Measurements from ENCODE around the gene KLHDC1. TPM values are rescaled to one million over a fixed set of nuclear protein-coding genes. Genes with fewer than 3 reads are reported as not detected.
A peak's percentile ranks its signal among the peaks of the same experiment; 100 is the strongest.

Gene KLHDC1
- total and polyA plus RNA-seq, 9 of the 15 experiments (the other 6 are each of a cell fraction or from before 2014, with no cell fraction given): 0.08 to 0.41 (median 0.18) TPM

DNA sequence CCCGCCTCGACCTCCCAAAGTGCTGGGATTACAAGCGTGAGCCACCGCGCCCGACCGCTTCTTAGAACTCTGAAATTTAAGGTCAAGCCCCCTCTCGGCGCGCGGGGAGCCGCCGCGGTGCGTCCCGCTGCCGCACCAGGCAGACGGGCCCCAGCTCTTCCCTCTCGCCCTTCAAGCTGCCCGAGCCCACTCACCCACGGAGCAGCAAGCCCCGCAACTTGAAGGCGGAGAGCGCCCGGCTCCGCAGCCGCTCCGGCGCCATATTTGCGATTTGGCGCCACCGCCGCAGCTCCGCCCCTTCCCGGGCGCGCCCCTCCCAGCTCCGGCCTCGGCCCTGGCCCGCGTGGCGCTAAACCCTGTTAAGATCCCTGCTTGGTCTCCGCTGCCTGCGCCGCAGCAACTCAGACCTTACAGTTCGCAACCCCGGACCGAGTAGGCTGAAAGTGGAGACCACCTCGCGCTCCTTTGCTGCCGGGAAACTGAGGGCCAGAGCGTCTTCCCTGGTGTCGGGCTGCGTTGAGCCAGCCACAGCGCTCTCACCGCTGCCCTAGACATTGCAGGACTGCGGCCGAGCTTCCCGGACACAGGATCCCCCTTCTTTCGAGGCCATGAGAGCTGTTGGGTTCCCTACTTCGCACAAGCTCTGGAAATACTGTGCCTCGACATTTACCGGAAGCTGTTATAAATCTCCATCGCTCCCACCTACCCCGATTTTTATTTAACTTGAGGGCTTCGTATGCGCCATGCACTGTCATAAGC is 4.8 kb upstream of the KLHDC1 start, which contains the start of gene POLE2 (continued):
- TF ChIP-seq KLF13 (tag; IDR thresholded peaks at IDR 0.05; ENCODE audit: borderline replicate concordance, low read depth) (peak; percentile 27; the same call in 1 of the 2 replicates), XRCC4 (IDR thresholded peaks at IDR 0.05; ENCODE audit: extremely low read depth, insufficient read depth, insufficient read length) (no peak), MCM3 (IDR thresholded peaks at IDR 0.05) (no peak), ZNF347 (CRISPR knock-in tag; IDR thresholded peaks at IDR 0.05; ENCODE audit: low read depth) (no peak), RFX5 (IDR thresholded peaks at IDR 0.05; ENCODE audit: low read depth, low read length) (no peak)

DNA sequence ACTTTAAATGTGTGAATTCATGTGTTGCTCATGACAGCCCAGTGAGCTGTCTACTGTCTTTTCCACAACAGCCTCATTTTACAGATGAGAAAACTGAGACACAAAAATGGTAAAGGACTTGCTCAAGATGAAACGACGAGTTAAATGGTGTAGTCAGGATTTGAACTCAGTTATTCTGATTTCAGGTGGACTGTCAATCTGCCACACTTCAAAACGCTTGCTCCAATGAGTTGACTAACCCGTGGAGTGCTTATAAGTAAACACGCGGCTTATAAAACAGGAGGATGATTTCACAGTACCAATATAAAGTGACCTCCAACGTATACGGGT is 4.3 kb upstream of the KLHDC1 start:
- Histone ChIP-seq H3K9ac (ENCODE audit: insufficient read depth in 1 of 2, low read depth in 2 of 2, low read length in 2 of 2) (peak overlapping the region in 1 of 2 experiments; percentile 79; a peak in 2 of 4 replicates), H3K4me2 (ENCODE audit: insufficient read depth, low read length) (peak overlapping the region; percentile 81), H3K36me3 (ENCODE audit: control insufficient read depth, insufficient read depth, low read length) (peaks cover 9% of the 10 kb centered on the region), H4K20me1 (replicated peaks; ENCODE audit: control insufficient read depth, insufficient read depth, low read length) (no peaks in the 10 kb centered on the region), H3K9me1 (ENCODE audit: control insufficient read depth, insufficient read depth, low read length) (peaks cover 3% of the 10 kb centered on the region), H3K27ac (ENCODE audit: extremely low read depth, low read depth, low read length) (peak overlapping the region; percentile 88), H2AFZ (ENCODE audit: low read depth, low read length) (peak overlapping the region; percentile 94), H3K4me1 (replicated peaks in 1 of 2; ENCODE audit: control insufficient read depth in 2 of 2, insufficient read depth in 2 of 2, low read length in 2 of 2) (peaks cover 14 to 19% of the 10 kb centered on the region in 2 experiments; a peak in 4 of 5 replicates), H3K27me3 (ENCODE audit: control insufficient read depth in 2 of 2, insufficient read depth in 2 of 2, low read length in 2 of 2) (no peaks in the 10 kb centered on the region), H3K4me3 (no peak overlapping the region), H3K79me2 (ENCODE audit: control insufficient read depth, insufficient read depth, low read length) (peaks cover 40% of the 10 kb centered on the region), H3K9me3 (replicated peaks; ENCODE audit: control insufficient read depth, insufficient read depth, low read depth, low read length) (no peaks in the 10 kb centered on the region)
- 65% methylated on average over 6 of the region's 8 CpGs for WGBS (ENCODE audit: insufficient coverage, low coverage, missing lambda C conversion rate)
- DNase-seq (ENCODE audit: extremely low read depth in 1 of 4, low spot score in 3 of 4): no peak
- POLR2A ChIA-PET: interaction anchor here (0.6 to 3.2 kb wide), 3 partner anchors 57 to 270 kb away, joined by 3 to 20 read pairs (median 3); partner anchors contain the start of gene KLHDC2
- in situ Hi-C loops (cut with MboI): loop anchor here (5.0 kb wide), 1 partner anchor 79 kb away; the partner anchor contains the start of gene KLHDC2
- BruUV-seq (replicated peaks): no TSS peak
- ATAC-seq: no peak
- CTCF ChIA-PET (ENCODE audit: low intra/inter-chr PET ratio): no interaction called here
- intact Hi-C loops (cut with micrococcal nuclease): loop anchor here (2.0 kb wide), 1 partner anchor 54 kb away; the partner anchor contains the start of gene DNAAF2
- FAIRE-seq: no peak
- TF ChIP-seq FOXK2 (conservative IDR thresholded peaks at IDR 0.05 in 1 of 2, IDR thresholded peaks at IDR 0.05 in 1 of 2; ENCODE audit: low read depth in 2 of 2) (no peak), GTF2F1 (IDR thresholded peaks at IDR 0.05; ENCODE audit: low read depth, low read length) (no peak), PRPF4 (IDR thresholded peaks at IDR 0.05; ENCODE audit: insufficient read depth, low read depth, low read length, poor library complexity, severe bottlenecking) (no peak), CHCHD3 (CRISPR knock-in tag; IDR thresholded peaks at IDR 0.05) (no peak)
- TF ChIP-seq, protein P1, sequence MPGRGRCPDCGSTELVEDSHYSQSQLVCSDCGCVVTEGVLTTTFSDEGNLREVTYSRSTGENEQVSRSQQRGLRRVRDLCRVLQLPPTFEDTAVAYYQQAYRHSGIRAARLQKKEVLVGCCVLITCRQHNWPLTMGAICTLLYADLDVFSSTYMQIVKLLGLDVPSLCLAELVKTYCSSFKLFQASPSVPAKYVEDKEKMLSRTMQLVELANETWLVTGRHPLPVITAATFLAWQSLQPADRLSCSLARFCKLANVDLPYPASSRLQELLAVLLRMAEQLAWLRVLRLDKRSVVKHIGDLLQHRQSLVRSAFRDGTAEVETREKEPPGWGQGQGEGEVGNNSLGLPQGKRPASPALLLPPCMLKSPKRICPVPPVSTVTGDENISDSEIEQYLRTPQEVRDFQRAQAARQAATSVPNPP (IDR thresholded peaks at IDR 0.05; ENCODE audit: borderline replicate concordance, insufficient read depth, insufficient read length): no peak
- TF ChIP-seq, protein P2, sequence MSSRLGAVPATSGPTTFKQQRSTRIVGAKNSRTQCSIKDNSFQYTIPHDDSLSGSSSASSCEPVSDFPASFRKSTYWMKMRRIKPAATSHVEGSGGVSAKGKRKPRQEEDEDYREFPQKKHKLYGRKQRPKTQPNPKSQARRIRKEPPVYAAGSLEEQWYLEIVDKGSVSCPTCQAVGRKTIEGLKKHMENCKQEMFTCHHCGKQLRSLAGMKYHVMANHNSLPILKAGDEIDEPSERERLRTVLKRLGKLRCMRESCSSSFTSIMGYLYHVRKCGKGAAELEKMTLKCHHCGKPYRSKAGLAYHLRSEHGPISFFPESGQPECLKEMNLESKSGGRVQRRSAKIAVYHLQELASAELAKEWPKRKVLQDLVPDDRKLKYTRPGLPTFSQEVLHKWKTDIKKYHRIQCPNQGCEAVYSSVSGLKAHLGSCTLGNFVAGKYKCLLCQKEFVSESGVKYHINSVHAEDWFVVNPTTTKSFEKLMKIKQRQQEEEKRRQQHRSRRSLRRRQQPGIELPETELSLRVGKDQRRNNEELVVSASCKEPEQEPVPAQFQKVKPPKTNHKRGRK (tag; IDR thresholded peaks at IDR 0.05): no peak
- TF ChIP-seq, protein P3, sequence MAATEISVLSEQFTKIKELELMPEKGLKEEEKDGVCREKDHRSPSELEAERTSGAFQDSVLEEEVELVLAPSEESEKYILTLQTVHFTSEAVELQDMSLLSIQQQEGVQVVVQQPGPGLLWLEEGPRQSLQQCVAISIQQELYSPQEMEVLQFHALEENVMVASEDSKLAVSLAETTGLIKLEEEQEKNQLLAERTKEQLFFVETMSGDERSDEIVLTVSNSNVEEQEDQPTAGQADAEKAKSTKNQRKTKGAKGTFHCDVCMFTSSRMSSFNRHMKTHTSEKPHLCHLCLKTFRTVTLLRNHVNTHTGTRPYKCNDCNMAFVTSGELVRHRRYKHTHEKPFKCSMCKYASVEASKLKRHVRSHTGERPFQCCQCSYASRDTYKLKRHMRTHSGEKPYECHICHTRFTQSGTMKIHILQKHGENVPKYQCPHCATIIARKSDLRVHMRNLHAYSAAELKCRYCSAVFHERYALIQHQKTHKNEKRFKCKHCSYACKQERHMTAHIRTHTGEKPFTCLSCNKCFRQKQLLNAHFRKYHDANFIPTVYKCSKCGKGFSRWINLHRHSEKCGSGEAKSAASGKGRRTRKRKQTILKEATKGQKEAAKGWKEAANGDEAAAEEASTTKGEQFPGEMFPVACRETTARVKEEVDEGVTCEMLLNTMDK (IDR thresholded peaks at IDR 0.05; ENCODE audit: borderline replicate concordance, insufficient read depth, low read depth, low read length, poor library complexity, severe bottlenecking): no peak

All from K562 (cell line).